K562 (cell line): ENCODE results near the gene FAM162B.

Source experiments
- ESRRA ChIP-seq: fragments of 450-650 bp; IDR thresholded peaks from 2 replicates; pipeline ENCODE4 v1.6.1; 2014; ENCODE audit warnings: low read depth, mild to moderate bottlenecking, moderate library complexity, borderline replicate concordance
- FOXK2 ChIP-seq, 2 experiments: fragments of 450-650 bp; IDR thresholded peaks in 1 of 2; conservative IDR thresholded peaks in 1 of 2; 2 replicates each; pipeline ENCODE4 v1.6.1; 2016; ENCODE audit warnings: low read depth in 2 of 2, mild to moderate bottlenecking in 1 of 2
- GTF2F1 ChIP-seq: IDR thresholded peaks from 2 replicates; pipeline ENCODE4 v1.6.1; 2011; ENCODE audit warnings: low read depth, low read length, improper control_type of control experiment
- MAFF ChIP-seq: IDR thresholded peaks from 2 replicates; pipeline ENCODE4 v1.6.1; 2012; ENCODE audit warnings: low read length, improper control_type of control experiment
- MAFK ChIP-seq: IDR thresholded peaks from 2 replicates; pipeline ENCODE4 v1.6.1; 2011; ENCODE audit warnings: low read length, improper control_type of control experiment
- PML ChIP-seq: IDR thresholded peaks from 2 replicates; pipeline ENCODE4 v1.6.1; 2012; ENCODE audit warnings: low read length, inconsistent platforms
- POLR2AphosphoS5 ChIP-seq: IDR thresholded peaks from 2 replicates; pipeline ENCODE4 v1.6.1; 2011; ENCODE audit warnings: mild to moderate bottlenecking, low read depth, low read length, moderate library complexity; ENCODE audit not compliant: control insufficient read depth, insufficient read depth
- TF ChIP-seq, protein P1 (sequence below), 3 experiments: IDR thresholded peaks in 2 of 3; conservative IDR thresholded peaks in 1 of 3; 2 replicates each; pipeline ENCODE4 v1.5.1; 2011 to 2012; ENCODE audit warnings: low read length in 3 of 3, mild to moderate bottlenecking in 3 of 3, control low read depth in 2 of 3, improper control_type of control experiment in 1 of 3, inconsistent platforms in 1 of 3, low read depth in 1 of 3, mixed read lengths in 1 of 3, moderate library complexity in 1 of 3; ENCODE audit not compliant: insufficient read depth in 2 of 3

- TF ChIP-seq FOXK2 (conservative IDR thresholded peaks at IDR 0.05 in 1 of 2, IDR thresholded peaks at IDR 0.05 in 1 of 2; ENCODE audit: low read depth in 2 of 2), result no peak
- no peak for TF ChIP-seq MAFK
- no peak for TF ChIP-seq GTF2F1
- TF ChIP-seq POLR2AphosphoS5, result no peak
- no peak for TF ChIP-seq PML
- TF ChIP-seq ESRRA, result no peak
- TF ChIP-seq, protein P1, sequence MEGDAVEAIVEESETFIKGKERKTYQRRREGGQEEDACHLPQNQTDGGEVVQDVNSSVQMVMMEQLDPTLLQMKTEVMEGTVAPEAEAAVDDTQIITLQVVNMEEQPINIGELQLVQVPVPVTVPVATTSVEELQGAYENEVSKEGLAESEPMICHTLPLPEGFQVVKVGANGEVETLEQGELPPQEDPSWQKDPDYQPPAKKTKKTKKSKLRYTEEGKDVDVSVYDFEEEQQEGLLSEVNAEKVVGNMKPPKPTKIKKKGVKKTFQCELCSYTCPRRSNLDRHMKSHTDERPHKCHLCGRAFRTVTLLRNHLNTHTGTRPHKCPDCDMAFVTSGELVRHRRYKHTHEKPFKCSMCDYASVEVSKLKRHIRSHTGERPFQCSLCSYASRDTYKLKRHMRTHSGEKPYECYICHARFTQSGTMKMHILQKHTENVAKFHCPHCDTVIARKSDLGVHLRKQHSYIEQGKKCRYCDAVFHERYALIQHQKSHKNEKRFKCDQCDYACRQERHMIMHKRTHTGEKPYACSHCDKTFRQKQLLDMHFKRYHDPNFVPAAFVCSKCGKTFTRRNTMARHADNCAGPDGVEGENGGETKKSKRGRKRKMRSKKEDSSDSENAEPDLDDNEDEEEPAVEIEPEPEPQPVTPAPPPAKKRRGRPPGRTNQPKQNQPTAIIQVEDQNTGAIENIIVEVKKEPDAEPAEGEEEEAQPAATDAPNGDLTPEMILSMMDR (IDR thresholded peaks at IDR 0.05 in 2 of 3, conservative IDR thresholded peaks at IDR 0.05 in 1 of 3; ENCODE audit: insufficient read depth in 2 of 3, low read depth in 1 of 3, low read length in 3 of 3), result no peak
- TF ChIP-seq MAFF, result no peak
These were observed 20.3 kb downstream of the FAM162B start for GRCh38 chr6:116745176-116745575.
